Neural cell (in vitro differentiated cells): ENCODE results near the gene HHATL. TPM values are rescaled to one million over a fixed set of nuclear protein-coding genes. Genes with fewer than 3 reads are reported as not detected.

Source experiments
- H2AFZ ChIP-seq: fragments of 200-600, 300-800 bp; sonication (generic), shearing (Covaris generic); 2 replicates; pipeline ENCODE4 v1.6.0; 2014; ENCODE audit warnings: low read depth, mild to moderate bottlenecking, antibody characterized with exemption, low read length, moderate library complexity
- H3F3A ChIP-seq: fragments of 200-600 bp; shearing (Covaris generic); 2 replicates; pipeline ENCODE4 v1.6.1; 2016; ENCODE audit warnings: mild to moderate bottlenecking, moderate library complexity, mixed read lengths, antibody characterized with exemption, low read length; ENCODE audit not compliant: insufficient read depth, poor library complexity, severe bottlenecking
- H3K27ac ChIP-seq: fragments of 200-600, 300-800 bp; sonication (generic), shearing (Covaris generic); 2 replicates; pipeline ENCODE4 v1.5.1; 2014; ENCODE audit warnings: mild to moderate bottlenecking, low read length, moderate library complexity
- H3K27me3 ChIP-seq: fragments of 300-800, 200-600 bp; sonication (generic), shearing (Covaris generic); 2 replicates; pipeline ENCODE4 v1.6.0; 2014; ENCODE audit warnings: mild to moderate bottlenecking, low read depth, low read length, moderate library complexity; ENCODE audit not compliant: insufficient read depth
- H3K36me3 ChIP-seq: fragments of 300-800, 200-600 bp; sonication (generic), shearing (Covaris generic); 2 replicates; pipeline ENCODE4 v1.5.1; 2014; ENCODE audit warnings: mild to moderate bottlenecking, antibody characterized with exemption, low read length, moderate library complexity; ENCODE audit not compliant: insufficient read depth
- H3K4me2 ChIP-seq: fragments of 300-800, 200-600 bp; sonication (generic), shearing (Covaris generic); 2 replicates; pipeline ENCODE4 v1.6.0; 2014; ENCODE audit warnings: mild to moderate bottlenecking, low read length
- H3K4me3 ChIP-seq: fragments of 300-800, 200-600 bp; sonication (generic), shearing (Covaris generic); 2 replicates; pipeline ENCODE4 v1.5.1; 2014; ENCODE audit warnings: mild to moderate bottlenecking, low read length, moderate library complexity
- H3K79me2 ChIP-seq: fragments of 200-600 bp; shearing (Covaris generic); replicated peaks from 2 replicates; pipeline ENCODE4 v1.6.0; 2014; ENCODE audit warnings: mild to moderate bottlenecking, low read length, moderate library complexity; ENCODE audit not compliant: insufficient read depth
- H3K9ac ChIP-seq: fragments of 300-800, 200-600 bp; sonication (generic), shearing (Covaris generic); 2 replicates; pipeline ENCODE4 v1.6.1; 2016; ENCODE audit warnings: mild to moderate bottlenecking, low read length, mixed read lengths
- H3K9me2 ChIP-seq: fragments of 200-600 bp; shearing (Covaris generic); 2 replicates; pipeline ENCODE4 v1.6.1; 2016; ENCODE audit warnings: mild to moderate bottlenecking, low read length, mixed read lengths; ENCODE audit not compliant: insufficient read depth
- H3K9me3 ChIP-seq: fragments of 200-600, 300-800 bp; sonication (generic), shearing (Covaris generic); 2 replicates; pipeline ENCODE4 v1.6.1; 2016; ENCODE audit warnings: mild to moderate bottlenecking, mixed run types, low read length, moderate library complexity, mixed read lengths
- H4K20me1 ChIP-seq: fragments of 200-600 bp; shearing (Covaris generic); 2 replicates; pipeline ENCODE4 v1.6.1; 2016; ENCODE audit warnings: mild to moderate bottlenecking, mixed run types; ENCODE audit not compliant: insufficient read depth
- EP300 ChIP-seq: fragments of 450-650 bp; conservative IDR thresholded peaks from 2 replicates; pipeline ENCODE4 v1.6.1; 2014; ENCODE audit warnings: antibody characterized with exemption, mild to moderate bottlenecking, moderate library complexity; ENCODE audit not compliant: poor library complexity, severe bottlenecking
- EZH2 ChIP-seq: fragments of 200-600, 300-800 bp; shearing (Covaris generic), sonication (generic); IDR thresholded peaks from 2 replicates; pipeline ENCODE4 v1.6.1; 2014; ENCODE audit warnings: antibody characterized with exemption, low read length, borderline replicate concordance, mild to moderate bottlenecking; ENCODE audit not compliant: insufficient read depth, poor library complexity, severe bottlenecking
- MXI1 ChIP-seq: fragments of 450-650 bp; conservative IDR thresholded peaks from 2 replicates; pipeline ENCODE4 v1.6.1; 2014; ENCODE audit warnings: antibody characterized with exemption, mild to moderate bottlenecking; ENCODE audit not compliant: poor library complexity, severe bottlenecking
- POLR2AphosphoS5 ChIP-seq: IDR thresholded peaks from 2 replicates; pipeline ENCODE4 v1.6.1; 2012
- RAD21 ChIP-seq: fragments of 450-650 bp; conservative IDR thresholded peaks from 2 replicates; pipeline ENCODE4 v1.6.1; 2014; ENCODE audit warnings: antibody characterized with exemption, mild to moderate bottlenecking, moderate library complexity
- REST ChIP-seq: IDR thresholded peaks from 2 replicates; pipeline ENCODE4 v1.6.1; 2012; ENCODE audit warnings: borderline replicate concordance
- SMC3 ChIP-seq: fragments of 450-650 bp; conservative IDR thresholded peaks from 2 replicates; pipeline ENCODE4 v1.6.1; 2014; ENCODE audit warnings: antibody characterized with exemption, mild to moderate bottlenecking, moderate library complexity; ENCODE audit not compliant: poor library complexity
- TAF1 ChIP-seq: IDR thresholded peaks from 2 replicates; pipeline ENCODE4 v1.6.1; 2012; ENCODE audit warnings: low read depth
- polyA plus RNA-seq: library from polyadenylated mRNA; depleted of rRNA; stranded (reverse); fragments of >200 nt; gene quantifications from 2 replicates; pipeline ENCODE4 v1.2.3, GENCODE V29; 2014
- TF ChIP-seq, protein P1 (sequence below): fragments of 450-650 bp; IDR thresholded peaks from 2 replicates; pipeline ENCODE4 v1.5.1; 2014; ENCODE audit warnings: antibody characterized with exemption, mild to moderate bottlenecking, moderate library complexity; ENCODE audit not compliant: poor library complexity, severe bottlenecking

HHATL gene
- polyA plus RNA-seq, 1 donor from 2014 or later, result not detected

- no peaks in the 10 kb centered on the region for H3K27me3 ChIP-seq
- no peak overlapping the region for H2AFZ ChIP-seq
- TF ChIP-seq EP300 (no peak), REST (no peak), POLR2AphosphoS5 (no peak), EZH2 (no peak), MXI1 (no peak), TAF1 (no peak), SMC3 (no peak), RAD21 (no peak)
- TF ChIP-seq, protein P1, sequence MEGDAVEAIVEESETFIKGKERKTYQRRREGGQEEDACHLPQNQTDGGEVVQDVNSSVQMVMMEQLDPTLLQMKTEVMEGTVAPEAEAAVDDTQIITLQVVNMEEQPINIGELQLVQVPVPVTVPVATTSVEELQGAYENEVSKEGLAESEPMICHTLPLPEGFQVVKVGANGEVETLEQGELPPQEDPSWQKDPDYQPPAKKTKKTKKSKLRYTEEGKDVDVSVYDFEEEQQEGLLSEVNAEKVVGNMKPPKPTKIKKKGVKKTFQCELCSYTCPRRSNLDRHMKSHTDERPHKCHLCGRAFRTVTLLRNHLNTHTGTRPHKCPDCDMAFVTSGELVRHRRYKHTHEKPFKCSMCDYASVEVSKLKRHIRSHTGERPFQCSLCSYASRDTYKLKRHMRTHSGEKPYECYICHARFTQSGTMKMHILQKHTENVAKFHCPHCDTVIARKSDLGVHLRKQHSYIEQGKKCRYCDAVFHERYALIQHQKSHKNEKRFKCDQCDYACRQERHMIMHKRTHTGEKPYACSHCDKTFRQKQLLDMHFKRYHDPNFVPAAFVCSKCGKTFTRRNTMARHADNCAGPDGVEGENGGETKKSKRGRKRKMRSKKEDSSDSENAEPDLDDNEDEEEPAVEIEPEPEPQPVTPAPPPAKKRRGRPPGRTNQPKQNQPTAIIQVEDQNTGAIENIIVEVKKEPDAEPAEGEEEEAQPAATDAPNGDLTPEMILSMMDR, result no peak
- no peak overlapping the region for H3K27ac ChIP-seq
- H3K4me2 ChIP-seq, result no peak overlapping the region
- H3F3A ChIP-seq, result no peaks in the 10 kb centered on the region
- no peaks in the 10 kb centered on the region for H4K20me1 ChIP-seq
- H3K4me3 ChIP-seq, result no peak overlapping the region
- no peaks in the 10 kb centered on the region for H3K9me3 ChIP-seq
- H3K36me3 ChIP-seq, result no peaks in the 10 kb centered on the region
- H3K79me2 ChIP-seq, result no peaks in the 10 kb centered on the region
- no peaks in the 10 kb centered on the region for H3K9me2 ChIP-seq
- no peak overlapping the region for H3K9ac ChIP-seq
Measured at GRCh38 chr3:42675909-42676308, 26.7 kb downstream of the HHATL start.

- Histone ChIP-seq H3K9me2 (no peaks in the 10 kb centered on the region), H3K27me3 (no peaks in the 10 kb centered on the region), H3K4me2 (no peak overlapping the region), H3K9ac (no peak overlapping the region), H3K27ac (no peak overlapping the region), H2AFZ (no peak overlapping the region), H3K79me2 (no peaks in the 10 kb centered on the region), H3K36me3 (no peaks in the 10 kb centered on the region), H3K4me3 (no peak overlapping the region), H3F3A (no peaks in the 10 kb centered on the region), H4K20me1 (no peaks in the 10 kb centered on the region), H3K9me3 (no peaks in the 10 kb centered on the region)
- TF ChIP-seq REST (no peak), EZH2 (no peak), MXI1 (no peak), RAD21 (no peak), POLR2AphosphoS5 (no peak), TAF1 (no peak), SMC3 (no peak), EP300 (no peak)
- TF ChIP-seq, protein P1, result no peak
Measured at GRCh38 chr3:42674146-42674545, 28.5 kb downstream of the HHATL start.
